CD4-positive, alpha-beta T cell treated with Interleukin-12 subunit alpha and Interleukin-12 subunit beta, for 1 hour (primary cell): Measurements from ENCODE around the gene SLX1A.
"Not testable (repeated sequence)": the region's sequence is repeated elsewhere in the genome, so short reads cannot be mapped to it uniquely, and the experiment has no call there.

Source experiments
- DNase-seq: peaks from one replicate; pipeline ENCODE4 v3.0.0-alpha.2; 2020

Gene SLX1A

DNA sequence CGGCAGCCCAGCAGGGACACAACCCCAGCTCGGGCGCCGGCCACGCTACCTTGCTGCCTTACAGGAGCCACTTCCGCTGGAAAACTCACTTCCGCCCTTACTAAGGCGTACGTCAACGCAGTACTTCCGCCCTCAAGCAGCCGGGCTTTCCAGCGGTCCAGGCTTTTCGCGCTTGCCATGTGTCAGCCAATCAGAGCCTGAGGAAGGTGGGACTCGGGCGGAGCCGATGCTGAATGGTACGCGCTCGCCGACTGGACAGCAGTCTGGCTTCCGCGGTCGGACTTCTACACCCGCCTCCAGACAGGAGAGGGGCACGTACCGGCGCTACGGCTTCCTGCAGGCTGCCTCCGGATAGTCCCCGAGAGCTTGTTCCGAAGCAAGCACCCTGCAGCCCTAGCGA lies at the start of gene SLX1A, which contains the start of gene BOLA2B:
SLX1A (plus strand) TSS at position 261 of the 400 bp plus-strand sequence. CDS start 210 bp downstream, outside the sequence.
BOLA2B (minus strand) TSS at position 52 of the 400 bp plus-strand sequence. CDS start 71 bp downstream, outside the sequence.
- not testable (repeated sequence) for DNase-seq

- DNase-seq = no peak
Measured at GRCh38 chr16:30144017-30144416, 49.7 kb upstream of the SLX1A start.

DNA sequence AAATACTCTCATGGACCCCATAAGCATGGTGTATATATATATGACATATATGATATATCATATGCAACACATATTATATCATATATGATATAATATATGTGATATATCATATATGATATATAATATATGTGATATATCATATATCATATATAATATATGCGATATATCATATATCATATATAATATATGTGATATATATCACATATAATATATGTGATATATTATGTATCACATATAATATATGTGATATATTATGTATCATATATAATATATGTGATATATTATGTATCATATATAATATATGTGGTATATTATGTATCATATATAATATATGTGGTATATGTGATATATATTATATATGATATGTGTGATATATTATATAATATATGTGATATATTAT lies 48.8 kb upstream of the SLX1A start:
- no peak for DNase-seq

DNA sequence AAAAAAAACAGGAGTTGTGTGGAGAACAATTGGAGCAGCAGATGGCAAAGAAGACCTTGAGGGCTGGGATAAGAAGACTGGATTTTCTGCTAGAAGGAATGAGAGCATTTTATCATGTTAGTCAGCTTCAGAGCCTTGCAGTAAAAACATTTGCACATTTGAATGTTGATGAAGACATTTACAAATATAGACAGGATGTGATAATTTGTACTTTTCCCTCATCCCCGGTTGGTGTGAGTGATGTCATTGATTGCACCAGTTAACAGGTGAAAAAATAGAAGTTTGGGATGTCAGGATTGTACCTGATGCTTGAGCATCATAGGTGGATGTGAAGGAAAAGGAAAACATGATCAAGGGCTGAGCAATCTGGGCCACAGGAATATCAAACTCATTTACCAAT lies 48.0 kb upstream of the SLX1A start:
- no peak for DNase-seq

- no peak for DNase-seq
Measured at GRCh38 chr16:30147843-30148510, 45.7 kb upstream of the SLX1A start.

GRCh38 chr16:30149250-30149930 lies 44.3 kb upstream of the SLX1A start:
- no peak for DNase-seq

GRCh38 chr16:30151091-30151490 lies 42.6 kb upstream of the SLX1A start:
- DNase-seq = no peak

- no peak for DNase-seq
Measured at GRCh38 chr16:30152517-30152916, 41.2 kb upstream of the SLX1A start.

GRCh38 chr16:30155188-30155587 lies 38.5 kb upstream of the SLX1A start:
- DNase-seq = no peak

GRCh38 chr16:30157214-30157613 lies 36.5 kb upstream of the SLX1A start:
- no peak for DNase-seq

DNA sequence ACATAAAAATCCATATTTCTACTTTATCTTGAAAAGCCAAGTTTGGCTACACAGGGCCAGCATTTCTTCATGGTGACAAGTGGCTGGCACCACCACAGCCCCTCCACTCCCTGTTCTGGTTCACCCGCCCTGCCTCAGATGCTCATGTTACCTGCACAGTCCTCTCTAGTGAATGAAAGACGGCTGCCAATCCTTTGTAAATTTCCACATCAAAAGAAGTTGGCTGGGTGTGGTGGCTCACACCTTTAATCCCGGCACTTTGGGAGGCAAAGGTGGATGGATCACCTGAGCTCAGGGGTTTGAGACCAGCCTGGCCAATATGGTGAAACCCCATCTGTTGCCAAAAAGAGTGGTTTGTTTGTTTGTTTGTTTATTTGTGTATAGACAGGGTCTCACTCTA lies 30.1 kb upstream of the SLX1A start:
- no peak for DNase-seq

- DNase-seq = peak; percentile 25
Measured at GRCh38 chr16:30166202-30166902, 27.3 kb upstream of the SLX1A start.

DNA sequence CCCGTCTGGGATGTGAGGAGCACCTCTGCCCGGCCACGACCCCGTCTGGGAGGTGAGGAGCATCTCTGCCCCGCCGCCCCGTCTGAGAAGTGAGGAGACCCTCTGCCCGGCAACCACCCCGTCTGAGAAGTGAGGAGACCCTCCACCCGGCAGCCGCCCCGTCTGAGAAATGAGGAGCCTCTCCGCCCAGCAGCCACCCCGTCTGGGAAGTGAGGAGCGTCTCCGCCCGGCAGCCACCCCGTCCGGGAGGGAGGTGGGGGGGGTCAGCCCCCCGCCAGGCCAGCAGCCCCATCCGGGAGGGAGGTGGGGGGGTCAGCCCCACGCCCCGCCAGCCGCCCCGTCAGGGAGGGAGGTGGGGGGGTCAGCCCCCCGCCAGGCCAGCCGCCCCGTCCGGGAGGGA lies 24.9 kb upstream of the SLX1A start:
- DNase-seq = not testable (repeated sequence)

- DNase-seq = not testable (repeated sequence)
Measured at GRCh38 chr16:30169416-30169815, 24.3 kb upstream of the SLX1A start.

GRCh38 chr16:30170145-30170544 lies 23.5 kb upstream of the SLX1A start:
- not testable (repeated sequence) for DNase-seq

DNA sequence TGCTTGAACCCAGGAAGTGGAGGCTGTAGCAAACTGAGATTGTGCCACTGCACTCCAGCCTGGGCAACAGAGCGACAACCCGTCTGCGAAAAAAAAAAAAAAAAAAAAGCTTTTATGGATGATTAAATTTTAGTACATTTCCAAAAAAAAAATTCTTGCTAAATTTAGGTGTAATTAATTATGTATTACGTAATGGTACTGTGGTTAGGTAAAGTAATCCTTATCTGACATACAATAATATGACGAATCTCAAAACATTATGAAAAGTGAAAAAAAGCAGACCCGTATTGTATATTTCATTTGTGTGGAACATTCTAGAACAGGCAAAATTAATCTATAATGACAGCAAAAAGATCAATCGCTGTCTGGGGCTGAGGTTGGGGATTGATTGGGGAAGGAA lies 20.6 kb upstream of the SLX1A start:
- DNase-seq = no peak

DNA sequence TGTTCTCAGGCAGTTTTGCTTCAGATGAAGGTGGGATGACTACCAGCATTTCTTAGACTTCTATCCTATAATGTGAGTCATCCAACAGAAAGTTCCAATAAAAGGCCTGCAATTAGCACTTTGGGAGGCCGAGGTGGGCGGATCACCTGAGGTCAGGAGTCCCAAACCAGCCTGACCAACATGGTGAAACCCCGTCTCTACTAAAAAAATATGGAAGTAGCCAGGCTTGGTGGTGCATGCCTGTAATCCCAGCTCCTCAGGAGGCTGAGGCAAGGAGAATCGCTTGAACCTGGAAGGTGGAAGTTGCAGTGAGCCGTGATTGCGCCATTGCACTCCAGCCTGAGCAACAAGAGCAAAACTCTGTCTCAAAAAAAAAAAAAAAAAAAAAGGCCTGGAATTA lies 16.8 kb upstream of the SLX1A start:
- not testable (repeated sequence) for DNase-seq

DNA sequence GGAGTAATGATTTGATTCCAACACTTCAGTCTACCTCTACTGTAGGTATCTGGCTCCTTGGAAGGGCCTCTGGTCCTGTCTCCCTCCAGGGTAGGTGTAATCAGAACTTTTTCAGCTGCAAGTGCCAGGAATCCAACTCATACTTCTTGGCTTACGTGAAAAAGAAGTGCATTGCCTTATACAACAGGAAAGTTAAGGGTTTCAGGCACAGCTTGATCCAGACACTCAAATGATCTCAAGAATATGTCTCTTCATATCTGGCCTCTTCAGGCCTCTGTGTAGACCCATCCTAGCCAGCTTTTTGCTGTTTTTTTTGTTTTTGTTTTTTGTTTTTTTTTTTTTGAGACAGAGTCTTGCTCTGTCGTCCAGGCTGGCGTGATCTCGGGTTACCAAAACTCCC lies 14.5 kb upstream of the SLX1A start:
- DNase-seq = no peak

GRCh38 chr16:30179931-30180330 lies 13.7 kb upstream of the SLX1A start:
- no peak for DNase-seq

DNA sequence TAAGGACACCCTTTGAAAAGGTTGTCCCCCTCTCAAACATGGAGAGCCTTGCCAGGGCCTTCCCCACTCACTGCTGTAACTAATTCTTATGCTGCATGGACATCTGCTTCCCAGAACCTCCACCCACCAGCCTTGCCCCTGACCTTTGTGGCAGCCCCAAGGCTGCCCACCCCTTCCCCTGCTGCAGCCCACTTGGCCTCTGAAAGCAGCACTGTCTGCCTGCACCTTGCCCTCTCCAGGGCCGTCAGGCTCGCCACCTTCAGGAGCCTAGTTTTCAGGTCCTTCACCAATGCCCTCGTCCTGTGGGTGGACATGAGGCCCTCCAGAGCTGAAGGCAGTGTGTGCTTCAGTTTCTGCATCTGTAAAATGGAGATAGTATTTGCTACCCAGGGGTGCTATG lies 12.9 kb upstream of the SLX1A start:
- DNase-seq = no peak

- DNase-seq = peak; percentile 84
Measured at GRCh38 chr16:30183233-30184095, 10.2 kb upstream of the SLX1A start, which contains the start of gene CORO1A. TSS of gene CORO1A (plus strand) at chr16:30183602. CDS start at chr16:30185210, 1,608 bp downstream.

DNA sequence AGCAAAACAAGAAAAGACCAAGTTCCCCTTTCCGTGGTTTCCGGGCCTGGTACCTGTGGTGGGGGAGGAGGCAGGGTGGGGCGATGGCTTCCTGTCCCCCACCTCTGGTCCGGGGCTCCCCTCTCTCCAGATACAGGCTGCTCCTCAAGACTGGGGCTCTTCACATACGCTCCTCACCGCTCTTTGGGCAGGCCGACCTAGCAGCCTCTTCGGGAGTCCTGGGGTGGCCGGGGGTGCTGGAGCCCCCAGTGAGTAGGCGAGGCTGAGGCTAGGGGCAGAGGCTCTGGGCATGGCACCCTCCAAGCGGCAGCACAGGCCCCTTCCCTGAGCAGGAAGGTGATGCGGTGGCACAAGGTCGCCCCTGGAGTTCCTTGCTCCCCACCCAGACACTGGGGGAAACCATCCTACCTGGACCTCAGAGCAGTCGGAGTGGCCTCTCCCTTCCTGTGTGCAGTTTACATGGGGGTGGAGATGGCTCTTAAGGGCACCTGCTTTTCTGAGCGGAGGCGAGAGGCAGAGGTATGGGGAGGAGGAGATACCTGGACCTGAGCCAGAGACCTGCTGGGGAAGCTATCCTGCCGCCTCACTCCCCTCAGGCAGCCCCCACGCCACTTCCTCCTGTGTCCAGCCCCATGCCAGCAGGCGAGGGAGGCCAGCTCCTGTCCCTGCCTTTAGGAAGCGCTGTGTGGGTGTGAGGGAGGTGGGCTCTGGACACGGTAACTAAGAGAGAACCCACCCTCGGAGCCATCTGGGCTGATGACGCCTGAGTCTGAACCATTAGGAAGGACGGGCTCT lies 9.4 kb upstream of the SLX1A start:
- peak; percentile 89 for DNase-seq
